HG02642 (cell line): ENCODE measurements around the gene DSCAML1.
"Not testable (repeated sequence)": the region's sequence is repeated elsewhere in the genome, so short reads cannot be mapped to it uniquely, and the experiment has no call there.

Experiments used
- ATAC-seq: cut with Tn5 transposase; IDR thresholded peaks from one replicate; pipeline ENCODE4 v1.9.1; 2021; ENCODE audit warnings: mild to moderate bottlenecking; ENCODE audit not compliant: unreplicated experiment, poor library complexity

DSCAML1 gene

GRCh38 chr11:117407016-117407415, 390.0 kb downstream of the DSCAML1 start:
- no peak for ATAC-seq

DNA sequence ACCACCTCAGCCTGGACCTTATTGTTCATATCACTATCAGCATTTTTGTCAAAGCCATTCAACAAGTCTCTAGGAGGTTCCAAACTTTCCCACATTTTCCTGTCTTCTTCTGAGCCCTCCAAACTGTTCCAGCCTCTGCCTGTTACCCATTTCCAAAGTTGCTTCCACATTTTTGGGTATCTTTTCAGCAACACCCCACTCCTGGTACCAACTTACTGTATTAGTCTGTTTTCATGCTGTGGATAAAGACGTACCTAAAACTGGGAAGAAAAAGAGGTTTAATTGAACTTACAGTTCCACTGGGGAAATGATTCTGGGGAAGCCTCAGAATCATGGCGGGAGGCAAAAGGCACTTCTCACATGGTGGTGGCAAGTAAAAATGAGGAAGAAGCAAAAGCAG, 391.1 kb downstream of the DSCAML1 start:
- not testable (repeated sequence) for ATAC-seq

GRCh38 chr11:117399100-117399840, 397.7 kb downstream of the DSCAML1 start:
- not testable (repeated sequence) for ATAC-seq

DNA sequence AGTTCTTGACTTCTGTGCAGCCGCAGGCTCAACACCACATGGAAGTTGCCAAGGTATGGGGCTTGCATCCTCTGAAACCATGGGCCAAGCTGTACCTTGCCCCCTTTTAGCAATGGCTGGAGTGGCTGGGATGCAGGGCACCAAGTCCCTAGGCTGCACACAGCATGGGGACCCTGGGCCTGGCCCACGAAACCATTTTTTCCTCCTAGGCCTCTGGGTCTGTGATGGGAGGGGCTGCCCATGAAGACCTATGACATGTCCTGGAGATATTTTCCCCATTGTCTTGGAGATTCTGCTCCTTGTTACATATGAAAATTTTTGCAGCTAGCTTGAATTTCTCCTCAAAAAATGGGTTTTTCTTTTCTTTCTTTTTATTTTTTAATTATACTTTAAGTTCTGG, 398.4 kb downstream of the DSCAML1 start:
- not testable (repeated sequence) for ATAC-seq

- no peak for ATAC-seq
Observed at GRCh38 chr11:117396970-117397369, 400.0 kb downstream of the DSCAML1 start.

DNA sequence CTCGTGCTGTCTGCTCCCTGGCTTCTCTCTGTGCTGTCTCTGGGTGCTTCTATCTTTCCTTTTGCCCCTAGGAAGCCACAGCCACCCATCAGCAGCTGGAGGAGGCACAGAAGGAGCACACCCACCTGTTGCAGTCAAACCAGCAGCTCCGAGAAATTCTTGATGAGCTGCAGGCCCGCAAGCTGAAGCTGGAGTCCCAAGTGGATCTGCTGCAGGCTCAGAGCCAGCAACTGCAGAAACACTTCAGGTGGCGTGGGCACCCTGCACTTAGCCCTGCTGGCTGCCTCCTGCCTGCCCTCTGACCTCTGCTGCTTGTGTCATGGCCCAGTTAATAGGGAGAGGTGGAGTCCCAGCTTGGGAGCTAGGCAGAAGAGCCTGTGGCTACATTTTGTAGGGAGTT, 401.5 kb downstream of the DSCAML1 start:
- no peak for ATAC-seq

GRCh38 chr11:117394221-117394925, 402.6 kb downstream of the DSCAML1 start:
- no peak for ATAC-seq

GRCh38 chr11:117392979-117393378, 404.0 kb downstream of the DSCAML1 start:
- no peak for ATAC-seq

- no peak for ATAC-seq
Observed at GRCh38 chr11:117392001-117392690, 404.9 kb downstream of the DSCAML1 start.

DNA sequence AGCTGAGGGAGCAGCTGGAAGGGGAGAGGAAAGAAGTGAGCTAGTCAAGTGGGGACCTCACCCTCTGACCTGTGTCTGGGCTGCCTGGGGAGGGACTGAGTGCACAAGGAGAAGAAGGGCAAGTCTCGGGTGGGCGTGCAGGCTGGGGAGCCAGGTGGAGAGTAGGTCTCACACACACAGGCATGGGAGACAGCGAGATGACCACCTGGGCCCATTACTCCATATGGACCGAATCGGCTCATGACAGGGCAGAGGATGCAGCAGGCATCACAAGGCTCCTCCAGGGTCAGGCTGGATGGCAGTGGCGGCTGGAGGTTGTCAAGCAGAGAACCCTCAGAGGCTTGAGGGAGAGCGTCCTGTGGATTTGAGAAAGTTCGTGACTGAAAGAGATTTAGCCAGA, 405.8 kb downstream of the DSCAML1 start:
- no peak for ATAC-seq

- no peak for ATAC-seq
Observed at GRCh38 chr11:117390743-117391142, 406.3 kb downstream of the DSCAML1 start.

DNA sequence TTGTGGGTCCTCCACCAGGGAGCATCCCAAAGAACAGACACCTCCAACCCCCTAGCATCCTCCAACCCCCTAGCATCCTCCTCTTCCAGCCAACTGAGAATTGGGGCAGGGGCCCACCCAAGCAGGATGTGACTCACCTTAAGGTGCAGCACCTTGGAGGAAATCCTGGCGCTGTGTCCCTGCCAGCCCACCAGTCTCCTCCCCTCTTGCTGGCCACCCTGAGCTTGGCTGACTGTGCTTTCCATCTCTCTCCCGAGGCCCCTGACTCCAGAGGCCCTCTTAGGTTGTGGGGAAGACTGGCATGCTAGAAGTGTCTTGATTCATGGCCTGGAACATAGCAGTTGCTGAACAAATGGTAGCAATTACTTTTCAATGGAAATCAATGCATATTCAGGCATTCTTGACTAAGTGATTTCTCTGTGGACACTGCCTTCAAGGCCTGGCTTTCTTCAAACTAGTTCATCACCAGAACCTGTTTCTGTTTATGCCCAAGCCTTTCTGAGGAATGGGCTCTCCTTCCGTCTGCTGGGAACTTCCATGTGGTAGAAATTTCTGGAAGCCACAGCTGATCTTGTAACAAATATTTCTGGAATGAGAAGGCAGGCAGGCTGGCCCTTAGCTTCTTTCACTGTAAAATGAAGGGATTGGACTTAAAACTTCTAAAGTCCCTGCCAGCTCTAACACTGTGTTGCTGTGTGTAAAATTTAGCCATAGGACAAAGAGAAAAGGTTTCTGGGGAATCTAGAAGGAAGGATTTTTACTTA, 408.8 kb downstream of the DSCAML1 start:
- no peak for ATAC-seq

GRCh38 chr11:117385906-117386305, 411.1 kb downstream of the DSCAML1 start:
- ATAC-seq = no peak

GRCh38 chr11:117385471-117385870, 411.5 kb downstream of the DSCAML1 start:
- ATAC-seq = no peak

DNA sequence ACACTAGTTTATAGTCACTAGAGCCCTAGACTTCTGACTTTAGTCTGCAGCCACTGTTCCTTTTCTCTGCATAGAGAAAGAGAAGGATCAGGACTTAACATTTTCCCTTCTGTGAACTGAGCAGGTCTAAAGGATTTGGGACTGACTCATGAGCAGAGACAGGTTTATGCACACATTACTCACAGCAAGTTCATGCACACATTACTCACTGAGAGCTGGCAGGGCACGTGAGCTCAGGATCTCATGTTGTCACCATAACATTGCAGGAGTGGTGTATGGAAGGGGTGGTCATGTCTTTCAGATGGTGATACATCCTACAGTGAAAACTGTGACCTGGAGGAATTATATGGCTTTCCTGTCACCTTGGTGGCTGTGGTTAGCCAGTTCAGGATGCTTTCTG, 413.0 kb downstream of the DSCAML1 start:
- ATAC-seq = no peak

GRCh38 chr11:117382746-117383145, 414.3 kb downstream of the DSCAML1 start:
- ATAC-seq = no peak

DNA sequence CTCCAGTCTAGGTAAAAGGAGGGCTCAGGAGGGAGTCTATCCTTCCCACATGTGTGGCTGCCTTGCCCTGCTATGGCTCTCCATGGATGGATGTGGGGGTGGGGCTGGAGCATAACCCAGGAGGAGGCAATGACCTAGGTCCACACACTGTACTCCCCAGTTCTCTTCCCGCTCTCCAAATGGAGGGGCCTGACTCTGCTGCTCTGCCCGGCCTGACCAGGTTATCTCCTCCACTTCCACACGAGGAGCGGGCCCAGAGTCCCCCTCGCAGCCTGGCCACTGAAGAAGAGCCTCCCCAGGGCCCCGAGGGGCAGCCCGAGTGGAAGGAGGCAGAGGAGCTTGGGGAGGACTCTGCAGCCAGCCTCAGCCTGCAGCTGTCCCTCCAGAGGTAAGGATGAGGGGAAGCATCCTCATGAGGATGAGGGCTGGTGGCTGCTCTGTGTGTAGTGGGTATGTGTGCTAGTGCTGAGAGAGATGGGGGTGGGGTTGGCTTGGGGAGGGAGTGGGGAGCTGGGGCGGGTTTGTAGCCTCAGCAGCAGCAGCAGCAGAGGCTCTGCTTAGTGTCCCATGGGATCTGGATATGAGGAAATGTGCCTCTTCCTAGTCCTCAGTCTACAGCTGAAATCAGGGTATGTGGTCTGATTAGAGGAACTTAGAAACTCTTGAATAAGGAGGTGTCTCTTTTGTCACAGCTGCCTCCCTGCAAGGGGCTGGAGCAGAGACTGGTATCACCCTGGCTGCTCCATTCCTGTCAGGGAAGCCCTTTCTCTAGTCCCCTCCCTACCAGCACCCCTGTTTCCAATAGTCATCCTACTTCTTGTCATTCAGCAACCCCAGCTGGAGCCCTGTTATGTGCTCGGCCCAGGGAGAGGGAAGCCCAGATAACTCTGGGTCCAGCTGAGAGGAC, 415.3 kb downstream of the DSCAML1 start:
- no peak for ATAC-seq

- ATAC-seq = no peak
Observed at GRCh38 chr11:117380676-117381075, 416.3 kb downstream of the DSCAML1 start.
